HG02852 (cell line): Measurements from ENCODE around the gene FOXN3.
"Not testable (repeated sequence)": the region's sequence is repeated elsewhere in the genome, so short reads cannot be mapped to it uniquely, and the experiment has no call there.

ENCODE experiments used
- ATAC-seq: cut with Tn5 transposase; IDR thresholded peaks from one replicate; pipeline ENCODE4 v1.9.1; 2021; ENCODE audit warnings: mild to moderate bottlenecking, moderate library complexity; ENCODE audit not compliant: unreplicated experiment

Gene FOXN3

DNA sequence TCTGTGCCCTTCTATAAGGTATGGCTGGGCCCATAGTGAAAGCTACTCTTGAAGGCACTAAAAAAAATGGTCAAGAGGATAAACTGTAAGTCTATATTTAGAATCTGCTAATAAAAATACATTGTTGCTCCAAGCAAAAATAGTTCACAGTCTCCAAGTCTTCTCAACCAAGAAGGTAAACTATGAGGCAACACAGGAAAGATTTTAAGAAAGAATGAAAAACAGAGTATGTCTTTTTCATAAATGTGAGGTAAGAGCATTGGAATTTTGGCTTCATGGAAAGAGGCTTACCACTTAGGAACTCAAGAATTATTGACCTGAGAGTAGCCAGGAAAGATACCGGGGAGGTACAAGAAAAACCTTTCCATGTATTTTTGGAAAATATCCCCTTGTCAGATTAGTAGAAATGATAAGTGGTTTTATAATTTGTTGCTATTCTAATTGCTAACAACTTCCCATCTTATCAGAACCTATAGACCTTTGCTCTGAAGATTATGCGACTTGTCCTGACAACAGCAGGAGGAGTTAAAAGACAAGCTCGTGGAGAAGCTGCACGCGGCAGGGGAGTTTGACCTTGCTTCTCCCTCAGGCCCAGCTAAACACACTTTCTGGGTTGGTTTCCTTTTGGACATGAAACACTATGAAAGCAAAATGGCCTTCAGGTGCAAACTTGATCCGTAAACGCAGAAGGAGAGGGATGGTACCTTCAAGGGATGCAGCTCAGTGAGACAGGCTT lies 238.1 kb downstream of the FOXN3 start:
- no peak for ATAC-seq

DNA sequence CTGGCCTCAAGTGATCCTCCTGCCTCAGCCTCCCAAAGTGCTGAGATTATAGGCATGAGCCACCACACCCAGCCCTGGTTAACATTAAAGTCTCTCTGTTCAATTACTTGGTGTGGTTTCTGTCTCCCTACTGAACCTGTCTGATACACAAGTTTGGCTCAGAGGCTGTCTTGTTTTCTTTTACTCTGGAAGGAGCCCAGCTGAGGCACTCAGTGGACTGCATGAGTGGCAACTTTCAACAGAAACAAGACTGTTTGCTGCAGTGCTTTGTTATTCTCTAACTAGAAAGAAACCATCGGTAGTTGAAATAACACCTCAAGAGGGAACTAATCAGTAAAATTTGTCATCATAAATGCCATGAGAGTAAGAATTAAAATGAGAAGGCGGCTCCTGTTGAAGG lies 238.7 kb downstream of the FOXN3 start:
- ATAC-seq, result no peak

DNA sequence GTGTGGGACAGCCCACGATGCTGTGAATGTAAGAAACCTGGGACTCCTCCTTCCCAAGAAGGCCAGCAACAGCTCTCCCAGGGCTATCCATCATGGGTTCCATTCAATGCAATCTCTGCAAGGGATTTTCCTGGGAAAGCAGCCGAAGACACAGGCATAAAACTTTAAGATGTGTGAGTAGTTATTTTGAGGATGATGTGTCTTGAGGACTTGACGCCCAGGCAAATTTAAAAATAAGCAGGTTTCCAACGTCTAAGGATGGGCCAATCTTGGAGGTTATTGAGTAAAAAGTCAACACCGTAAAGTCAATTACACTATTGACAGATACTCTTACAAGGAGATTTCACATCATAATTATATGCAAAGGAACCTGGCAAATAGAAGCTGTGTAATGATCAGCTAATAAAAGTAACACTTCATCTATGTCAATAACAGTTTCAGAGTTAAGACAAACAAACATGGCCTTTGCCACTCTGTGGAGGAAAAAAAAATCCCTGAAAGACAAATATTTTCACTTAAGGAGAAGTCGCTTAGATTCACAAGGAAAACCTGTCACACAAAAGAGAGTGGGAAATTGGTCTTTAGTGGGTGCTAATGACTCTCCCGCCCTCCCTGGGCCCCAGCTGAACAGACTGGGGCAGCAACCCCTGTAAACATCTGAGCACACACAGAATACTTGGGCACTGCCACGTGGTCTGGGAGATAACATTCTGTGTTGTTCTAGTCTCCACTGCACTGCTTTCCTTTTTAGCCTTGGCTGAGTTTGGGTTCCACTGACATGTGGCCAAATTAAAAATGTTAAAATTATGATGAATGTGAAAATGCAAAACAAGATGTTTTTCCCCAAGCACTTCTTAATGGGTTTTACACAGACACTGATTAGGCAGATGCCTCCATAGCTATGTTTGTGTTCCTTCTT lies 240.9 kb downstream of the FOXN3 start:
- ATAC-seq, result no peak

DNA sequence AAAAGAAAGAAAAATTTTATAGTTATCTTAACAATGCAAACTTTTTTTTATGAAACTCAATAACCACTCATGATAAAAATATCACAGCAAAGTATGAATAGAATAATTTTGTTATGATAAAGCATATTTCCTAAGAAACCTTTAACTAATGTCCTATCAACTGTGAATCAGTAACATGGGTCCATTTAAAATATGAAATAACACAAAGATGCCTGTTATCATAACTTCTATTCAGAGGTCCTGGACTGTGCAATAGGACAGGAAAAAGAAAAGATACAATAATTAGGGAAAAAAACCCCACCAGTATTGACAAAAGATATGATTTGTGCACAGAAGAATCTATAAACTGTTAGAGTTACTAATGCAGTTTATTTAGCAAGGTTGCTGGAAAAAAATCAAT lies 245.4 kb downstream of the FOXN3 start:
- ATAC-seq, result no peak

DNA sequence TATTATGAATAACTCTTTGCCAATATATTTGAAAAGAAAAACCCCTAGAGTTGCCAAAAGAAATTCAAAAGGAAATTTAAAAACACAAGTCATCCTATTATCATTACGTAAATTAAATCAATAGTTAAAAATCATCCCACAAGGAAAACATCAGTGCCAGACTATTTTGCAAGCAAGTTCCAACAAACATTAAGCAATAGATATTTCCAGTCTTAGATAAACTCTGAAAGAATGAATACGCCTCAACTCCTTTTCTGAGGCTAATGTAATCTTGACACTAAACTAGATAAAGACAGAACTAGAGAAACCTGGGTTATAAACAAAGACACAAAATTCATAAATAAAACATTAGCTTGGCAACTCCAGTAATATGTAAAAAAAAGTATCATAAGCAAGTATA lies 245.9 kb downstream of the FOXN3 start:
- no peak for ATAC-seq

DNA sequence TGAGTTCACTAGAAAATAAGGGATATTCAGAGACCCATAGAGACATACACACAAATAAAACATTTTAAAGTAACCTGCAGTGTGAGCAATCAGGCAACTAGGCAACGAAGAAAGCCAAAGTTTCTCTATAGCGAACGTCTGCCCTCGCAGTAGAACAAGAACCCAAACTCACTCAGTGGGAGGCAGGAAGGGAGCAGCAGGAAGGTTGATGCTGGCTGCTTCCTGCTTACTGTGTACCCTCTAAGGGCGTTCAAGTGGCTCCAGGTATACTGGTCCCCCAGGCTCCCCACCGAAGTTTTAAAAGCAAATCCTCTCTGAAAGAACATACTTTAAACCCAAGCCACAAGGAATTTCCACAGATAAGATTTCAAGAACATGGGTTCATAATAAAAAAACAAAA lies 249.3 kb downstream of the FOXN3 start:
- ATAC-seq, result no peak

DNA sequence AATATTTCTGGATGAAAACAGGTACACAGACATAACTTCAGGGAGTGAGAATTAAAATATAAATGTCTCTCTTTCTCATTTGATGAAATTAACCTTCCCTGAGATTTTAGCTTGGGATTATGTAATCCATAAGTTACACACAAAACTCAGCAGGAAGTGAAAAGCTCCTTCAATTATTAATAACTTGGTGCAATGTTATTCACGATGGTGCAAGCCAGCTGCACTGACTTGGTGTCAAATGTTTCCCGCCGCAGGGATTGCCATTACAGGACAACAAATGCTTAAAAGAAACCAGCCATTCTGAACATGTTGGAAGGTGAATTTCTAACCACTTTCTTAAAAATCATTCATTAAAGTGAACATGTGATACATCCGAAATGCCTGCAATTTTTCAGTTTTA lies 250.4 kb downstream of the FOXN3 start:
- no peak for ATAC-seq

DNA sequence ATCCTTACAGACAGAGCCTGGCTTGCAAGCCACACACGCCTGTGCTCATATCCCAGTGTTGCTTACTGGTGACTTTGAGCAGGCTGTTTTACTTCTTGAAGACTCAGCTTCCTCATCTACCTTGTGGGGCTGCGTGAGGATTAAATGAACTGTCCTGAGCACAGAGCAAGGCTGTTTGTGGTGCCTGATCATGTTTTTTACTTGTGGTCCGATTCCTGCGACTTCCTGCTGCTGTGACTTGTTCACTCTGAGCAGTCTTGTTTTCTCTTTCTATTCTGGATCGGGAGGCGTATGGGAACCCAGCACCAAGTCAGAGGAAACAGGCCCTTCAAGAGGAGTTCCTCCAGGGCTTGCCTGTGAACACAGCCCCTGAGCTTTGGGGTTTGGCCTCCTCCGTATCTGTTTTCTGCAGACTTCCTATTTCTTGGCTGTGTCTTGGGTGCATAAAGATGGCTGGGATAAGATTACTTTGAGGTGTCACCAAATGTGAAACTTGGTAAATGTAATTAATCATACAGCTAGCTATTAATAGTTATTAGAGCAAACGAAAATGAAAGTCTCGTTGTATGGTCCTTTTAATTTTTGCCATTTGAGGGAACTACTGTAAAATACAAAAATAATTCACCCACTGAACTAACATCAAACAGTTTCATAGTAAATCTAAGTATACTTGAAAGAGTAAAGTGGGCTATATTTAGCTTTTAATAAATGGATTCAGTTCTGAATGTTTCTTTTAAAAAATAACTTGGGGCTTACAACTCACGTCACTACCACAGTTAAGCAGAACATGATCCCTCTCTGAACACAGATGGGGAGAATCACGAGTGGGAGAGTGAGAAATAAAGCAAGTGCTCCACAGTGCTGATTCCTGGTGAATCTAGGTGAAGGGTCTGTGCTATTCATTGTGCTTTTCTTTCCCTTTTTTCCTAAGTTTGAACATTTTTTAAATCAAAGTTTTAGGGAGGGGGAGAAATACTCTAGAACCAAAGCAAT lies 251.5 kb downstream of the FOXN3 start:
- peak; percentile 70 for ATAC-seq

DNA sequence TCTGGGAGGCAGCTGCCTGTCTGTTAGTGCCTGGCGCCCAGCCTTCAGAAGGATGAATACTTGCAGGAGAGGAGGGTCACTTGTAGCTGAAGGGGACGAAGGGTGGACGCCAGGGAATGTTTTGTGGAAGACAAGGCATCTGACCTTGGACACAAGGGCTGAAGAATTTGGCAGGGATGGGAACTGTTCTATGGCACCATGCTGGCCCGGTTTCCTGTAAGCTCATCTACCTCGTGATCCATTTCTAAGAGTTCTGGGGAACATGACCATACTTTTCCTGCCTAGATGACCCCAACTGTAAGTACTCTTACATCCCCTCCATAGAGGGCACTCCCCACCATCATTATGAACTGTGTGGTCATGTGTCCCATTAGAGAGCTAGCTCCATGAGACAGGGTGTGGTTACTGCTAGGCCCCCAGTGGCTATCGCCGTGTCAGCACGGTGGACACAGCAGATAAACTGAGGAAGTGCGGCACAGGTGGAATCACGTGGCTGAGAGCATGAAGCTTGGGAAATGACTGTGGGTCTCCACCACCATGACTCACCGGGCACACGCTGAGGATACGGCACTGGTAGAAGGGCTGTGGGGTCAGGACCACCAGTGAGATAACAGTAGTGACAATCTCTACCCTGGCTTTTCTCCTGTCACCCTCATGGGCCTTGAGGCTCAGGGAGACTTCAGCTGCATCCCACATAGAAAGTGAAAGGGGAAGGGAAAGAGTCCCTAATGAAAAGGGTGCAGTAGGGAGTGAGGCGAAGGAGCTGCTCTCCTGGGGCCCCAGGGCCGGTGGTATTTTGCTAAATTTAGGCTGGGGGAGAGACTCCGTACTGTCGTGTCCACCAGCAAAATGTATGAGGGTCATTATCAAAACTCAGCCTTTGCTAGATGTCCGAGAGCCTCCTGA lies 252.6 kb downstream of the FOXN3 start:
- ATAC-seq, result peak; percentile 36

DNA sequence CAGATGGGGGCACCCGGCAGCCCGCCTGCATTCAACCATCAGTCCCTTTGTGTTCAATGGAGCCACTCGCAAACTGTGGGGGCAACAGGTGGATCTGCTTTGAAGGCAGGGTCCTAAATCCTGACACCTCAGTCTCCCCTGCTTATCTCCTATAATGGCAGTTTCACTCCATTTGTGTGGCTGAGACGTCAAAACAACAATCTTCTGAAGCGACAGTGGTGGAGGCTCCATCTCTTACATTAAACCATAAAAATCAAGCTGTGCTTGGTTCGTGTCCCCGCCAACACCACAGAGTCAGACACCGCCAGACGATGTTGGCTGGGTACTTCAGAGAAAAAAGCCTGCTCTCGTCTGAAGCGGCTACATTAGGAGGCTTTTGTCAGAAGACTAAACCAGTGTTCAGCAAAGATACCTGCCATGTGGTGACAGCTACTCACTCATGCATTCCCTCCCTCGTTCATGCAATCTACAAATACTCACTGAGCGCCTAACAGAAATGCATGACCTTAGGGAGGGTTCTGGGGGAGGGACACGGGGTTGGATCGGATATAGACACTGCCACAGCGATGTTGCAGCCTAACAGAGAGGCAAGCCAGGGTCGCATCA lies 253.9 kb downstream of the FOXN3 start:
- ATAC-seq, result no peak

DNA sequence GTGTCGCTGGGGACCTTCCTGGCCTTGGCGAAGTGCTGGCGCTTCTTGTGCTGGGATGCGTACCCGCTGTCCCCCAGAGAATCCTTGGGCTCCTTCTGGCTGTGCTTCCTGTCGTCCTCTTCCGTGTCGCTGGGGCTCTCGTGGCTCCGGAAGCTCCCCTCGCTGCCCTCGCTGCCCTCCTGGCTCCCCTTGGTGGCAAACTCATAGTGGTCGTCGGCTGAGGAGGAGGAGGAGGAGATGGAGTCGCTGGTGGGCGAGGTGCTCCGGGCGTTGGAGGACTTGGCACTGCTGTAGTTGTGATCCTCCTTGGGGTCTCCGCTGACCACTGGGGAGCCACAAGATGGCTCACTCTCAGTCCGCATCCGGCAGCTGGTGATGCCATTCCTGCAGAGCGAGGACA lies 254.4 kb downstream of the FOXN3 start:
- no peak for ATAC-seq

DNA sequence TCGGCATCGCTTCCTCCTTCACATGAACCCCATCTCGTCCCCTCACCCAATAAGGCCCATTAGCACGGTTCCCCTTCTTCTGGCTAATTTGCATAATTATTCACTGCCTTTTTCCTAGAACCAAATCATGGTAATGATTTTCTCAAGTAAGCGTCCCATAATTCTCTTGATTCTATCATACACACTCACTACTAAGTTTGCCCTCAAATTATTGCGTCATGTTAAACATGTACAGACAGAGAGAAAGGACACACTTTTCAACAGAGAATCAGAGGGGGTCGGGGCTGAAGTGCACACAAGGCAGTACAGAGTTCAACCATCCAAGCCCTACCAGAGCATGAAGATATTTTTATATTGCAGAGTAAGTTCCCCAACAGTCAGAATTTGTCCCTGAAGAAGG lies 256.6 kb downstream of the FOXN3 start:
- no peak for ATAC-seq

DNA sequence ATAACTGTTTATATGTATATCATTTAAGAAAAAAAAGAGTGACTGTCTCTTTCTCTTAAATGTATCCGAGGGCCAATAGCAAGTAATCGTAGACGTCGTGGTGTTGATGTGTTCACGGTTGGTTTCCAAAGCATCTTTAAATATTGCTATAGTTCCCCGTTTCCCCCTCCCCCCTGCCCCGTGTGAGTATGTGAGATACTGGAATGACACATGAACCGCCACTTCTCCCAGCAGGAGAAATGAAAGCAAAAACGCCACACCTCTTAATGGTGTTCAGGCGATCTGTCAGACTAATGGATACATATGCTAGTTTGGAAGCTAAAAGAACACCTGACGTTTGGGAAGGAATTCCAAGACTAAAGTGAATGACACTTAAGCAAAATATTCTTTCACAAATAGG lies 258.3 kb downstream of the FOXN3 start:
- no peak for ATAC-seq

DNA sequence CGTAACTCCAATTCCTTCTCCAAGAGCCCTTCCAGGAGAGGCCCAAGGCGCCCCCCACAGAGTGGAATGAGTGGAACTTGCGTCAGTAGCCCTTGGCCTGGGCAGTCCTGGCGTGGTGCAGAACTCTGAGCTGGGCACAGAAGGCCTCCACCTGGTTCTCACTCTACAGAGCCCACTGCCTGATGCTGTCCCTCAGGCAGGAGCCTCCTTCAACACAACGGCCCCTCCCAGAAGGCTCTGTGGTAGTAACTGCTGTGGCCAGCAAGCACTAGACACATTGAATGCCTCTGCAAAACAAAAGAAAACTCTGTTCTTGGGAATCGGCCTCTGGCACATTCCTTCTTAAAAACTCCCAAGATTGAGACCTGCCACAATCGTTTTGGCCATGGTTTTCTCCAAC lies 258.9 kb downstream of the FOXN3 start:
- ATAC-seq, result not testable (repeated sequence)

DNA sequence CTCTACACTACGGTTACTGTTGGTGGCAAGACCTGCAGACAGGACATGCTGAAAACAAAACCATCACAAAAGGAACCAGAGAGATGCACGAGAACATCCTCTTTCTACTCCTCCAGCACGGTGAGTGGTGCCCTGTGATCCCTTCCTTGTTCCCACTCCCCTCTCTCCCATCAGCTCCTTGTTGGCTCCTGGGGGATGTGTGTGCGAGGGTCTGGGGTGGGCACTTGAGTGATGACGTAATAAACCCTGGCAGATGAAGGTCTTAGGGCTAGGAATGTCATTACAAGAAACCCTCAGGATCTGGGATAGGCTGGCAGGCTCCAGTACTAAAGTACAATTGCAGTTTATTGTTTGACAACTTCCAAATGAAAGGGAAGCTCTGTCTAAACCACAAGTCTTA lies 261.5 kb downstream of the FOXN3 start:
- ATAC-seq, result no peak

DNA sequence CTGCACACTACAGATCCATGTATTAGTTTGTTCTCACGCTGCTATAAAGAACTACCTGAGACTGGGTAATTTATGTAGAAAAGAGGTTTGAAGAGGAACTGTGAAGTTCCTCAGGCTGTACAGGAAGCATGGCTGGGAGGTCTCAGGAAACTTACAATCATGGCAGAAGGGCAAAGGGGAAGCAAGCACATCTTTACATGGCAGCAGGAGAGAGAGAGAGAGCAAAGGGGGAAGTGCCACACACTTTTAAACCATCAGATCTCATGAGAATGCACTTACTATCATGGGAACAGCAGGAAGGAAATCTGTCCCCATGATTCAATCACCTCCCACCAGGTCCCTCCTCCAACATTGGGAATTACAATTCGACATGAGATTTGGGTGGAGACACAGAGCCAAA lies 265.3 kb downstream of the FOXN3 start:
- not testable (repeated sequence) for ATAC-seq

DNA sequence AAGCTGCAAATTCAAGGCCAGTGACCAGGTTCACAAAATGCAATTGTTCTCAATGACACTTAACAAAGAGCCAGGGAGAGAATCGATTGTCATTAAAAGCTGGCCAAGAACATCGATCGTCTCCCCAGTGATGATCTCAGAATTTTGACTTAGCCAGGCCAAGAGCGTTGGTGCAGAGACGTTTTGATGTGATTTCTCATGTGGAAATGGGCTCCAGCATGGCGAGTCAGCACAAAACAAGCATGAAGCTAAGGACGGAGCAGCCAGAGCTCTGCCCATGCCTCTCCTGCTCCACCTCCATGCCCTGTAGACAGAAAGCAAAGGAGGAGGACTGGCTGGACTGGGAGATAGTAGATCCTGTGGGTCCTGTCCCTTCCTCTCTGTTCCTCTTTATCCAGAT lies 270.8 kb downstream of the FOXN3 start:
- no peak for ATAC-seq

DNA sequence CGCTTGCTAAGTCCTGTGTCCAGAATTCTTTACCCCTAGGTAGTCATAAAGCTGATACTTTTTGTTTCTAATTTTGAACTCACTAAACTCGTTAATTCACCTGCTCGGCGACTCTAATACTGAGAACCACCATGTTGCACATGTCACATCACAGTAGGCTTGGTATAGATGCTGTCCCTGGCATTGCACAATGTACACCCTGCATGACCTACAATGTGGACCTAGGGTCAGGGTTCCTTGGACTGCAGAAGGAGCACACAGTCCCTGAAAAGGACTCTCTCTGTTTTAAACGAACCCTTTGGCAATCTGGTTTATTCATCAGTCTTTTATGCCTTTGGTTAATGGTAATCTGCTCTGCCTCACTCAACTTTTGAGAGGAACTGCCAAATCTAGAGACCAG lies 272.4 kb downstream of the FOXN3 start:
- no peak for ATAC-seq

DNA sequence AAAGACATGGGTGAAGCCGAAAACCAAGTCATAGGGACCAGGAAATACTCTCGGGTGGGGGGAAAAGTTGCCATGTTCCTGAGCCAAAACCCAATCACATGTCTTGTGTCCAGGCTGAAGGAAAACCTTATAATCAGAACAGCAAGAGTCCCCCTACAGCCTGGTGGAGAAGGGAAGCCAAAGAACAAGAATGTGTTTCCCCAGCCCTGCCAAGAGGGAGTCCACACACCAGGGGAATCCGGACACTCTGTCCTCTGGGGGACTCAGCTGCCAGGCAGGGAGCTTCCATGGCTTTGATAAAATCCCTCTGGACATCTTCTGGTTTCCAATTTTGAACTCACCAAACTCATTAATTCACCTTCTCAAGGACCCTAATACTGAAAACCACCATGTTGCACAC lies 273.0 kb downstream of the FOXN3 start:
- ATAC-seq, result no peak

DNA sequence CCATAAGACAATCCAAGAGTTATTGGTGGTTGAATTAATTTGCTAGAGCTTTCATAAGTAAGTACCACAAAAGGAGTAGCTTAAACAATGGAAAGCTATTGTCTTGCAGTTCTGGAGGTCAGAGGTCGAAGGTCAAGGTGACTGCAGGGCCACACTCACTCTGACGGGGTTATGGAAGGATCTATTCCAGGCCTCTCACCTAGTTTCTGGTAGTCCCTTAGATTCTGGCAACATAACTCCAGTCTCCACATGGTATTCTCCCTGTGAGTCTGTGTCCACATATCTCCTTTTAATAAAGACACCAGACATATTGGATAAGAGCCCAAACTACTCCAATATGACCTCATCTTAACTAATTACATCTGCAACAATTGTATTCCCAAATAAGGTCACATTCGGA lies 273.4 kb downstream of the FOXN3 start:
- no peak for ATAC-seq
